ENCODE data around the gene NT5DC4.

DNA sequence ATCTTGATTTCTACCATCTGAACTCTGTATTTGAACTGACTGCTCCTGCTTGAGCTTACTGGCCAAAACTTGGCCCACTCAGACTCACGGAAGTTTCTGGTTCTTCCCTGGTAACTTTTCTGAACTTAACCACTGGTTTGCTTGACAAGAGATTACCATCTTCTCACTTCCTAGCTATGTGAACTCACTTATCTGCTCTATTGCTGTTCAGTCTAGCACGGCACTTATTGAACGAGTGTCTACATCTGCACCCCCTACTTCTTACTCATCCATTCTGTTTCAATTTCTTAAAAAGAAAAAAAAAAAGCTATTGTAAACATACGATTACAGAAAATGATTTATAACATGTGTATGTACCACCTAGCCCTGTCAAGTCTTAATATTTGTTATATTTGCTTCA lies 34.6 kb downstream of the NT5DC4 start:
- TF ChIP-seq POLR2A (IDR thresholded peaks at IDR 0.05; ENCODE audit: low read length), result no peak
- no peak for TF ChIP-seq GATA1 (IDR thresholded peaks at IDR 0.05; ENCODE audit: low read depth, low read length)
